ENCODE results near the gene PRRT4.

Gene PRRT4

DNA sequence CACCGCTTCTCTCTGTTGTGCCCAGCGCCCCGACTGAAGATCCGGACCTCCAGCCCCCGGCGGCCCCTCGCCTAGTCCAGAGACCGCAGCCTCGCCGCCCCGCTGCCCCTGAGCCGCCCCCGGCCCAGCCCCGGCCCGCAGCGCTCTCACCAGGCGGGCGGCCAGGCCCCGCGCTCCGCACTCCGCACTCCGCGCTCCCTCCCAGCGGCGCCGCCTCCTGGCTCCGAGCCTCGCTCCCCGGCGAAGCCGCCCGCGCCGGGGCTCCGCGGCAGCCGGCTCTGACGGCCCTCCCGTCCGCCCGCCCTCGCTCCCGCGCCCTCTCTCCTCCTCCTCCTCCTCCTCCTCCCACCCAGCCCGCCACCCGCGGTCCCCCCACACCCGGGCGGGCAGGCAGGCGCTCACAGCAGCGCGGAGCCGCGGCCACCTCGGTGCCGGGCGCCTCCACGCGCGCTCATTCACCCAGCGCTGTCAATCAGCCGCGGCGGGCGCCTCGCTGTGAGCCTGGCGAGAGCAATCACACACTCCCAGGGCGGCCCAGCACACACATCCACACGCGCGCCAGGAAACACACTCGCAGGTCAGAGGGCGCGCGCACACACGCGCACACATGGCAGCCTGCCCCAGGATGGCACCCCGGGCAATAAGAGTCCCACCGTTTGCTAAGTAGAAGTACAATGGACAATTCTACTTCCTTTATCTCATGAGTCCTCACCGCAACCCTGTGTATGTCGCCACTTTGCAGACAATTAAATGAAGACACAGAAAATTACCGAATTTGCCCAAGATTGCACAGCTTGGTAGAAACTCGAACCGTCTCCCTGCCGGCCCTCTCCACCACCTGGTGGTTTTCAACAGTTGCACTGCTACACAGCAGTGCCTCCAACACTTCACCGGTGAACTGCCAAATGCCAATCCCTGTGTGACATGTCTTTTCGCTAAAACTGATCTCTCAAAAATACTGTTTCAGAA is at the start of gene PRRT4:
TSS of gene PRRT4 (minus strand) at position 280 of the 969 bp plus-strand sequence.
- Histone ChIP-seq H3K9me3 (ENCODE audit: control insufficient read depth, insufficient read depth, low read length) (no peaks in the 10 kb centered on the region), H3K4me1 (ENCODE audit: control insufficient read depth, insufficient read depth, low read length) (no peaks in the 10 kb centered on the region), H3K36me3 (ENCODE audit: control insufficient read depth, insufficient read depth, low read length) (no peaks in the 10 kb centered on the region), H3K4me3 (ENCODE audit: low read depth, low read length) (peak within 1 kb of the TSS; percentile 65), H3K9ac (ENCODE audit: low read depth, low read length) (no peak within 1 kb of the TSS), H3K27me3 (ENCODE audit: control insufficient read depth, insufficient read depth, low read length) (peaks cover 94% of the 10 kb centered on the region)

DNA sequence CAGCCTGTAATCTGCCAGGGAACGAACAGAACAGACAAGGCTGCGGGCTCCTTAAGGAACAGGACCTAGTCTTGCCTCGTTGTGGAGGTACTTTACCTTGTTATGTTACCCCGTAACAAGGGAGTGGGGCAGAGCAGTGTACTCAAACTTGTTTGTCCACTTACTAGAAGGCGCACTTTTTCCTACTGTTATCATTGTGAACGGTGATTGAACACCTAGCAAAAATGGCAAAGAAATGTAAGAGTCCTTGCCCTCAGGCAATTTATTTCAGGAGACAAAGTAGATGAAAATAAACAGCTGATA is 48.9 kb upstream of the PRRT4 start:
- no peaks in the 10 kb centered on the region for H3K36me3 ChIP-seq (ENCODE audit: control insufficient read depth, insufficient read depth, low read length)
- peaks cover 79% of the 10 kb centered on the region for H3K27me3 ChIP-seq (ENCODE audit: control insufficient read depth, insufficient read depth, low read length)
- H3K4me1 ChIP-seq (ENCODE audit: control insufficient read depth, insufficient read depth, low read length): peaks cover 13% of the 10 kb centered on the region
- peak overlapping the region; percentile 80 for H3K4me3 ChIP-seq (ENCODE audit: low read depth, low read length)
- peak overlapping the region; percentile 61 for H3K9ac ChIP-seq (ENCODE audit: low read depth, low read length)
- H3K9me3 ChIP-seq (ENCODE audit: control insufficient read depth, insufficient read depth, low read length): no peaks in the 10 kb centered on the region

DNA sequence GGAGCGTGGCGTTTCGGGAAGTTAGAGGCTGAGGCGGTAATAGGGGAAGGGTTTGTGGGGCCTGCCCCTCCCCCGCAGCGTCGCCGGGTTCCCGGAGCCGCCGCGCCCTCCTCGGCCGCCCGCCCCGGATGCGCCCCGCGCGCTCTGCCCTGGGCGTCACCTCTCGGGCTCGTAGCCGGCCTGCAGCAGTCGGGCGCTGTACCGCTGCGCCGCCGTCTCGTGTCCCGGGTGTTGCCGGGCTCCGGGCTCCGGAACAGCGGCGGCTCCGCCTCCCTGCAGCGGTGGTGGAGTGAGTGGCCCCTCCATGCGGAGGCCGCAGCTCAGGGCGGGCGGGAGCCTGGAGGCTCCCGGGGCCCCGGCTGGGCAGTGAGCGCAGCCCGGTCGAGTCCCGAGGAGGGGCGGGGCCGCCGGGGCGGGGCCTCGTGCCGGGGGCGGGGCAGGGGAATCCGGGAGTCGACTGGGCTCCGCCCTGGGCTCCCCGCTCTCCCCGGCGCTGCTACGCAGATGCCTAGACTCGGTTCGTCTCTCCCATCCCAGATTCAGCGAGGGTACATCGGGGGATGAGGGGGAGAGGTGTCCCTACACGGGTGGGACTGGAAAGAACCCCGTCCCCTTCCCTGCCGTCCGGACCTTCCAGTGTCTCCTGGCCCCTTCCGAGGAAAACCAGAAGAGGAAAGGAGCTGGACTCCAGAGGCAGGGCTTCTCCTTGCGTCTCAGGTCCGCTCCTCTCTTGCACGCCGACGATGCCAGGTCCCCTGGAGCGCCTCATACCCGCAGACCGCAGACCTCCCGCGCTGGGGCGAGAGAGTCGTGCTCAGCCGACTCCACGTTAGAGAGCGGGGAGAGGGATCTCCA is 48.3 kb upstream of the PRRT4 start, which contains the start of gene IMPDH1:
TSS of gene IMPDH1 (minus strand) at position 387 of the 855 bp plus-strand sequence. CDS start at position 306, 81 bp downstream.
- peaks cover 80% of the 10 kb centered on the region for H3K27me3 ChIP-seq (ENCODE audit: control insufficient read depth, insufficient read depth, low read length)
- H3K36me3 ChIP-seq (ENCODE audit: control insufficient read depth, insufficient read depth, low read length): no peaks in the 10 kb centered on the region
- H3K4me3 ChIP-seq (ENCODE audit: low read depth, low read length): peak within 1 kb of the TSS; percentile 80
- no peaks in the 10 kb centered on the region for H3K9me3 ChIP-seq (ENCODE audit: control insufficient read depth, insufficient read depth, low read length)
- H3K9ac ChIP-seq (ENCODE audit: low read depth, low read length): peak within 1 kb of the TSS; percentile 61
- peaks cover 16% of the 10 kb centered on the region for H3K4me1 ChIP-seq (ENCODE audit: control insufficient read depth, insufficient read depth, low read length)

DNA sequence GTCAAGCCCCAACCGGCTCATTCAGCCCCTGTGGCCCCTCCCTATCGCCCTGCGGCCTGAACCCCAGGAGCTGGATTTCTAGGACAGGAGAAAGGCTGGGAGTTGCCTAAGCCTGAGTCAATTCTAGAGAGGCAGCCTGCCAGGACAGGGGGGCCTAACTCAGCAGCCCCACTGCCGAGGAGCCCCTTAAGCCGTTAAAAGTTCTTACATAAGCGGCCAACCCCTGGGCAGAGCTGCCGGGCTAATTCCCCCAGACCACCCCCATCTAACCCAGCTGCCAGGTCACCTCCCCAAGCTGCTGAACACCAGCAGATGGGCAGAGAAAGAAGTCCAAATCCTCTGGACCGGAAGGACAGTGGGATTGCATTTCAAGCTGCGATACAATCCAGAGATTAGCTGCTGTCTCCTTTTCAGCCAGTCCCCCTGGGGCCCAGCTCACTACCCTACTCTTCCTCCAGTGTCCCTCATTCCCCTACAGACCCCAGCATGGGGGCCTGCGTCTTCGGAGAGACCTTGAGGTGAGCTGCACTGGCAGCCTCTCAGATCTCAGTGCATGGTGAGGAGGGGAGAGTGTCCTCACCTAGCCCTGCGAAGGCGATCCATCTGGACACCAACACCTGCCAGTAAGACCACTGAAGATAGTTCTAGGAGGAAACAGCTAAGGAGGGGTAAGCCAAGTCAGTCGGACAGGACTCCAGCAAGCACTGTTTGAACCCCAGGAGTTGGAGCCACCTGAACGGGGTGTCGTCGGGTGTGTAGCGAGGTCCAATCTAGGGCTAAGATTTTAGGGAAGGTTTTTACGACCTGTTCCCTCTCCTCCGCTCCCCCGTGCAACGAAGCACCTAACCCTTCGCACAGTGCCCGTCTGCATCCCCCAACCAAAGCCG is 47.5 kb upstream of the PRRT4 start:
- no peaks in the 10 kb centered on the region for H3K36me3 ChIP-seq (ENCODE audit: control insufficient read depth, insufficient read depth, low read length)
- peaks cover 84% of the 10 kb centered on the region for H3K27me3 ChIP-seq (ENCODE audit: control insufficient read depth, insufficient read depth, low read length)
- no peak overlapping the region for H3K9ac ChIP-seq (ENCODE audit: low read depth, low read length)
- H3K4me3 ChIP-seq (ENCODE audit: low read depth, low read length): peak overlapping the region; percentile 80
- peaks cover 17% of the 10 kb centered on the region for H3K4me1 ChIP-seq (ENCODE audit: control insufficient read depth, insufficient read depth, low read length)
- H3K9me3 ChIP-seq (ENCODE audit: control insufficient read depth, insufficient read depth, low read length): no peaks in the 10 kb centered on the region

DNA sequence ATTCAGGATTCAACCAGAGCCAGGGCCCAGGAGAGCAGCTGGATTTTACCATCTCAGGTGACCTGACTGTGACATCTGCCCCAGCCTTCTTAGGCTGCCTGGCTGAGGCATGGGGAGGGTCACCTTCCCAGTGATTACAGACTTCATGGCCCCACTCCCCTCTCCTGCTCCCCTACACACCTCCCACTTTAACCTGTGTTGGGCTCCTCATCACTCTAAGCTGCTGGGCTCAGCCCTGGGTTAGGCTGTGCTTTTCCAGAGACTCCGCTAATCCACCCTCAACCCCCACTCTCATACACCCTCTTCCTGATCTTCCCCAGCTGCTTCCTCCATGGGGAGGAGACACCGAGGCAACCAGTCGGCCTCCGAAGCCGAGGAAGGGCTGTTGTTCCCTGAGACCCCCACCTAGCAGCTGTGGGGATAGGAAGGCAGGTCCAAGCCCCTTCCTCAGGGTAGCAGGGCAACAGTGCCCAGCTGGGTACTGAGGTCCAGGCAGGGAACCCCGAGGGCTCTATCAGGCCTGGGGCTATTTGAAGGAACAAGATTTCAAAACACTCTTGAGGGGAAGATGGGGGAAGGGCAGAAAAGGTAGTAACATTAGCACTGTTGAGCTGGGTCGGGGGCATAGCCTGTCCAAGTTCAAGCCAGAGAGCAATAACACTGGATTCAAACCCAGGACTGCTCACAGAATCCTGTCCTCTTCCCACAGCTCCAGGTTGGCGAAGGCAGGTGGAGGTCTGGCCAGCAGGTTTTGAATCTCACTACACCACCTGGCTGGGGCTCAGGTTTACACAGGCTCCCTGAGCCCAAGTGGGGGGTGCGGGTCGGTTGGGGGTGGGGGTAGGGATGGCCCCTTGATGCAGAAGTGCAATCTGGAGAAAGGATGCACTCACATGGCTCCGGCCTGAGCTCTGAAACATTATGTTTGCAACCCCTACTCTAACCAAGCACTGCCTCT is 46.5 kb upstream of the PRRT4 start:
- H3K27me3 ChIP-seq (ENCODE audit: control insufficient read depth, insufficient read depth, low read length): peaks cover 84% of the 10 kb centered on the region
- H3K9ac ChIP-seq (ENCODE audit: low read depth, low read length): no peak overlapping the region
- H3K36me3 ChIP-seq (ENCODE audit: control insufficient read depth, insufficient read depth, low read length): no peaks in the 10 kb centered on the region
- H3K9me3 ChIP-seq (ENCODE audit: control insufficient read depth, insufficient read depth, low read length): no peaks in the 10 kb centered on the region
- peak overlapping the region; percentile 24 for H3K4me3 ChIP-seq (ENCODE audit: low read depth, low read length)
- peaks cover 19% of the 10 kb centered on the region for H3K4me1 ChIP-seq (ENCODE audit: control insufficient read depth, insufficient read depth, low read length)

DNA sequence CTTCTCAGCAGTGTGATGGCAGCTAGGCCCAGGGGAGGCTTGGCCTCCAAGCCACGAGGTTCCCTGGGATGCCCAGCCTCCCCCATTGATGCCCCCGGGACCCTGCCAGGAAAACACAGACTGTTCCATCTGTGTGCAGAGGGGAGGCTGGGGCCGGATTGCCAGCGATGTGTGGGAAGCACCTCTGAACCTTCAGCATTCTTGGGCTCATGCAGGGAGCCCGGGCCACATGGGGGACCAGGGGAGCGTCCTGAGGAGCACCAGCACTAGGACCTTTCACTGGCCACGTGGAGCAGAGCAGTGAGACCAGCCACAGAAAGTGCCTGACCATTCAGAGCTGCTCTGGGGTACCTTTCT is 45.7 kb upstream of the PRRT4 start:
- Histone ChIP-seq H3K9me3 (ENCODE audit: control insufficient read depth, insufficient read depth, low read length) (no peaks in the 10 kb centered on the region), H3K9ac (ENCODE audit: low read depth, low read length) (no peak overlapping the region), H3K27me3 (ENCODE audit: control insufficient read depth, insufficient read depth, low read length) (peaks cover 88% of the 10 kb centered on the region), H3K4me3 (ENCODE audit: low read depth, low read length) (peak overlapping the region; percentile 24), H3K36me3 (ENCODE audit: control insufficient read depth, insufficient read depth, low read length) (no peaks in the 10 kb centered on the region), H3K4me1 (ENCODE audit: control insufficient read depth, insufficient read depth, low read length) (peaks cover 19% of the 10 kb centered on the region)

DNA sequence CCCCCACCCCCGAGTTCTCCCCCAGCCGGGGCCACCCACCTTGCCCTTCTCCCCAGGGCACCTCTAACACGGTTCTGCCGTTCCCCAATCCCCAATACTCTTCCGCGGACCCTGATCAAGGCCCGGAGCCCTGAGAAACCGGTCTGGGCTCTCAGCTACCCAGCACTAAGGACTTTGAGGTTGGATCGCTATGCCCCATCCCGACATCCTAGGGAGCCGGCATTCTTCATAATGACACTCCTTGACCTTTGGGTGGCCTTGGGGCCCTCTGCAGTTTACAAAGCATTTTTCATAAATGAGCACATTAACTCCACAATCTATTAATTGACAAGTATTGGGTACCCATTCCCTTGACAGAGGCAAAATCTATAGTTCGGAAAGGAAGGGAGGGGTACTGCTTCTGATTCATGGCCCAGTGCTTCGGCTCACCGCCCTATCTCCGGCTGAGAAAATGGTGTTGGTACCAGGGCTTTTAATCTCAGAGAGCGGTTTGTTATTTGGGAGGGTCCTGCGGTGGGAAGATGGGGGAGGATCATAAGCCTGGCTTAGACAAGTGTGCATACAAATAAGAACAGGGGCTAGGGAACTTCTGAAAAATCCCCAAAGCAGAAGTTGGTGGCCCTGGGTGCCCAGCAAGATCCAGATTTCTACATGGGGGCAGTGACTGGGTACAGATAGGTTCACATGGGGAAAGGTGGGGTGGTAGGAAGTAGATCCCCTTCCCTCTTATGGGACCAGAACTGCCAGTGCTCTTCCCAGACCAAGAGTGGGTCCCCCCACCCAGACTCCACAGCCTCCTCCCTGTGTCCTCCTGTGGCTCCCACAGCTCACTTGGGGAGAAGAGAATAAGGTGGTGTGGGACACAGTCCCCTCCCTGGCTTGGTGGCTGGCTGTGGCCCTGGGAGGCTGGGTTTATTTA is 45.1 kb upstream of the PRRT4 start:
- Histone ChIP-seq H3K9me3 (ENCODE audit: control insufficient read depth, insufficient read depth, low read length) (no peaks in the 10 kb centered on the region), H3K4me3 (ENCODE audit: low read depth, low read length) (peak overlapping the region; percentile 6), H3K36me3 (ENCODE audit: control insufficient read depth, insufficient read depth, low read length) (no peaks in the 10 kb centered on the region), H3K9ac (ENCODE audit: low read depth, low read length) (no peak overlapping the region), H3K4me1 (ENCODE audit: control insufficient read depth, insufficient read depth, low read length) (peaks cover 19% of the 10 kb centered on the region), H3K27me3 (ENCODE audit: control insufficient read depth, insufficient read depth, low read length) (peaks cover 84% of the 10 kb centered on the region)

DNA sequence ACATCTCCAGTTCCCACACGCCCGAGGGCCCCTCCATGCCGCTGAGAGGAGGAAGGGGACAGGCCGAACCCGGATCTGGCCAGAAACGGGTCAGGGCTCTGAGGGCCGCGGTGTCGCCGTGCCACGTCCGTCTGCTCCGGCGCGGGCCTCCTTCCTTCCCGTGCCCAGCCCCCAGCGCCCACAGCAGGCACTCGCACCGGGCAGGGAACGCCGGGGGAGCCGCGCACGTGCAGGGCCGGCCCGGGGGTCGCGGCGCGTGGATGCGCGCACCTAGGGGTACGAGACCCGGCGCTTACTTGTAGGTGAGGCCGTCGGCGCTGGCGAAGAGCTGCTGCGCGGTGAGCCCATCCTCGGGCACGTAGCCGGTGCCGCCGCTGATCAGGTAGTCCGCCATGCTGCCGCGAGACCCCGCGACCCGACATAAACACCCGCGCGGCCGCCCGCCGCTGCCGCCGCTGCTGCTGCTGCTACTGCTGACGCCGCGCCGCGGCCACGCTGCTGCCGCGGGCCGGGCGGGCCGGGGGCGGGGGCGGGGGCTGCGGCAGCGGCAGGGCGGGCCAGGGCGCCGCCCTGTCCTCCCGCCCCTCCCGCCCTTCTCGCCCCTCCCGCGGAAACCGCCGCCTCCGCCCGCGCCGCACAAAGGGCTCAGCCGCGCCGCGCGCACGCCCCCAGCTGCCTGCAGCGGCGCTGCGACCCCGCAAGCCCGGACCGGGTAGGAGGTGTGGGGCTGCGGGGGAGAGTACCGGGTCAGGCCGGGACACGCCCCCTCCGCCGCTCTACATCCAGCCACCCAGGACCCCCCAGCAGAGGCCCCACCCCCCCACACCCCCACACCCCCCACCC is 44.2 kb upstream of the PRRT4 start:
- H3K4me3 ChIP-seq (ENCODE audit: low read depth, low read length): peak overlapping the region; percentile 52
- no peaks in the 10 kb centered on the region for H3K9me3 ChIP-seq (ENCODE audit: control insufficient read depth, insufficient read depth, low read length)
- H3K36me3 ChIP-seq (ENCODE audit: control insufficient read depth, insufficient read depth, low read length): no peaks in the 10 kb centered on the region
- peaks cover 19% of the 10 kb centered on the region for H3K4me1 ChIP-seq (ENCODE audit: control insufficient read depth, insufficient read depth, low read length)
- H3K9ac ChIP-seq (ENCODE audit: low read depth, low read length): peak overlapping the region; percentile 50
- peaks cover 82% of the 10 kb centered on the region for H3K27me3 ChIP-seq (ENCODE audit: control insufficient read depth, insufficient read depth, low read length)

DNA sequence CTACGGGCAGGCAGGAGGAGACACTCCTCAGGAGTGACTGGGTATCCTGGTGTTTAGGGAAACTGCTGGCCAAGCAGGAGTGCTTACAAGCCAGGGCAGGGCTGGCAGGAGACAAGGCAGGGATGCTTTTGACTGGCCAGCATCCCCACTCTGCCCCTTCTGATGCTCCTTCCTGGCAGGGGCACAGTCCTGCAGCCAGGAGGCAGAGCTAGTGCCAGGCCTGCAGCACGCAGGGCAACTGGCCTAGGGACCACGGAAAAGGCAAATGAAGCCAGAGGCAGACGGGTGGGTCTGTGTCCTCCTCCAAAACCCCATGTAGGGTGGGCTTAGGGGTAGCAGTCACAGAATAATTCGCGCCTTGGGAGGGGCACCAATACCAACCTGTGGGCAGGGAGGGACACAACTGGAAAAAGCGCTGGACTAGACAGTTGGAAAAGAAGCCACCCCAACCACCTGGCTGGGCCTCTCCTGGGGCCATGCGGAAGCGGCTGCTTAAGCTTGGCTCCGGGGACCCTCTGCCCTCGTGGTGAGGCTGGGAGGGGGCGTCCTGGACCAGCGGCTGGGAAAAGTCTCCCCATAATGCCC is 43.5 kb upstream of the PRRT4 start:
- H3K9me3 ChIP-seq (ENCODE audit: control insufficient read depth, insufficient read depth, low read length): no peaks in the 10 kb centered on the region
- peaks cover 19% of the 10 kb centered on the region for H3K4me1 ChIP-seq (ENCODE audit: control insufficient read depth, insufficient read depth, low read length)
- peaks cover 75% of the 10 kb centered on the region for H3K27me3 ChIP-seq (ENCODE audit: control insufficient read depth, insufficient read depth, low read length)
- H3K9ac ChIP-seq (ENCODE audit: low read depth, low read length): peak overlapping the region; percentile 50
- H3K36me3 ChIP-seq (ENCODE audit: control insufficient read depth, insufficient read depth, low read length): no peaks in the 10 kb centered on the region
- peak overlapping the region; percentile 52 for H3K4me3 ChIP-seq (ENCODE audit: low read depth, low read length)
